Measurements from ENCODE around the gene MS4A3.

DNA sequence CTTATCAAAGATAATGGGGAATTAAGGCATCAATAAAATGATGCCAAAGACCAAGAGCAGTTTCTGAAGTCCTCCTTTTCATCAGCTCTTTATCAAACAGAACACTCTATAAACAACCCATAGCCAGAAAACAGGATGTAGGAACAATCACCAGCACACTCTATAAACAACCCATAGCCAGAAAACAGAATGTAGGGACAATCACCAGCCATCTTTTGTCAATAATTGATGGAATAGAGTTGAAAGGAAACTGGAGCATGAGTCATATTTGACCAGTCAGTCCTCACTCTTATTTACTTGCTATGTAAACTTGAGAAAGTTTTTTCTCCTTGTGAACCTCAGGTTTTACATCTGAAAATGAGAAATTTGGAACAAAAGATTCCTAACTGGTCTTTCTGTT lies 42.0 kb downstream of the MS4A3 start:
- TF ChIP-seq POLR2A (IDR thresholded peaks at IDR 0.05) (no peak), CTCF (IDR thresholded peaks at IDR 0.05) (no peak)
